Measurements from ENCODE around the gene PHF5A. TPM values are rescaled to one million over a fixed set of nuclear protein-coding genes. Genes with fewer than 3 reads are reported as not detected.

PHF5A gene
- total and polyA plus RNA-seq, 9 donors = 27.3 to 55.3 (median 36.8) TPM

DNA sequence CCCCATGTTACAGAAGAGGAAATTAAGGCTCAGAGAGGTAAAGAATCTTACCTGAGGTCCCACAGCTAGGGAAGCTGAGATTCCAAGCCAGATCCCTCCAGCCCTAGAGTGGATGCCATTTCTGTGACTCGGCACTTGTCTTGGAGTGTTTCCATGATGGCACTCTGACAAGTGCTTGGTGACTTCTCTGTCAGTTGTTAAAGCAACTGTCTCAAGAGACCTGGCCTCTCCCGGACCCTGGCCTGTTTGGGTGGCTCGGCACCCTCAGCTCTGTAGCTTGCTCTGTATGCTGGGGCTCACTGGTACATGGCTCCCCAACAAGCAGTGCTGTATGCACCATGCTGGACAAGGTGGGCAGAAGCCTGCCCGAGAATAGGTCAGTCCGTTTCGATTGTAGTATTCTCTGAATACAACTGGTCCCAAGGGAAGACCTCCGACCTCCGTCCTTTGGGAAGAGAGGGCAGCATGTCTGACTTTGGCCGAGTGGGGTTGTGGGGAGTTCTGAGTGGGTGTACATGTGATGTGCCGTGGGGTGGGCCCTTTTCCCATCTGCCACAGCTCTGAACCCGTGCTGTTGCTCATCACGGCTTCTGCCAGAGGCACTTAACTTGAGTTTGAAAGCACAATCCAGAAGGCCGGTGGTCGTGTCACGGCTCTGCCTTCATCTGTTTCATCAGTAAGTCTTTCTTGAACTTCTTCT lies 12.8 kb upstream of the PHF5A start:
- peak overlapping the region in 1 of 2 donors; percentile 38 for H3K27ac ChIP-seq
- peaks cover 5% of the 10 kb centered on the region for H3K4me1 ChIP-seq (ENCODE audit: insufficient read depth)
- TF ChIP-seq EP300 (IDR thresholded peaks at IDR 0.05) = no peak
- TF ChIP-seq, protein P1, sequence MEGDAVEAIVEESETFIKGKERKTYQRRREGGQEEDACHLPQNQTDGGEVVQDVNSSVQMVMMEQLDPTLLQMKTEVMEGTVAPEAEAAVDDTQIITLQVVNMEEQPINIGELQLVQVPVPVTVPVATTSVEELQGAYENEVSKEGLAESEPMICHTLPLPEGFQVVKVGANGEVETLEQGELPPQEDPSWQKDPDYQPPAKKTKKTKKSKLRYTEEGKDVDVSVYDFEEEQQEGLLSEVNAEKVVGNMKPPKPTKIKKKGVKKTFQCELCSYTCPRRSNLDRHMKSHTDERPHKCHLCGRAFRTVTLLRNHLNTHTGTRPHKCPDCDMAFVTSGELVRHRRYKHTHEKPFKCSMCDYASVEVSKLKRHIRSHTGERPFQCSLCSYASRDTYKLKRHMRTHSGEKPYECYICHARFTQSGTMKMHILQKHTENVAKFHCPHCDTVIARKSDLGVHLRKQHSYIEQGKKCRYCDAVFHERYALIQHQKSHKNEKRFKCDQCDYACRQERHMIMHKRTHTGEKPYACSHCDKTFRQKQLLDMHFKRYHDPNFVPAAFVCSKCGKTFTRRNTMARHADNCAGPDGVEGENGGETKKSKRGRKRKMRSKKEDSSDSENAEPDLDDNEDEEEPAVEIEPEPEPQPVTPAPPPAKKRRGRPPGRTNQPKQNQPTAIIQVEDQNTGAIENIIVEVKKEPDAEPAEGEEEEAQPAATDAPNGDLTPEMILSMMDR (IDR thresholded peaks at IDR 0.05) = no peak
- no peak for TF ChIP-seq POLR2A (IDR thresholded peaks at IDR 0.05)

DNA sequence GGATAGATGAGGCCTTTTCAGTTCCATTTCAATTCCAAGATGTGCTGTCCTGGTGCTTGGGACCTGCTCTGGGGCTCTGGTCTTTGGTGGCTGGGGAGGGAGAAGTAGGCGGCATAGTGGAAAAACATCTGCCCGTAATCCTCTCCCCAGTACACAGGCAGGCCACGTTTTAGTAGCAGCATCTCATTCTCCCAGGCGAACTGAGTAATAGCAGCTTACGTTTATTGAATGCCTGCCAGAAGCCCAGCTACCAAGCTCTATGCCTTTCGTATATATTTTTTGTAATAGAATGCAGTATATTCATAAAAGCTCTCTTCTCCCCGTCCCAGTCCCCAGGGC lies 11.9 kb upstream of the PHF5A start:
- no peaks in the 10 kb centered on the region for H3K27me3 ChIP-seq
- H3K4me3 ChIP-seq = no peak overlapping the region
- DNase-seq = no peak
- intact Hi-C loops (cut with DNase I) = no loop called here
- peaks cover 5% of the 10 kb centered on the region for H3K4me1 ChIP-seq (ENCODE audit: insufficient read depth)
- H3K27ac ChIP-seq = no peak overlapping the region
- WGBS, 3 donors = 67 to 71% (median 67%) methylated on average over 7 of the region's 7 CpGs
- H3K9me3 ChIP-seq = no peaks in the 10 kb centered on the region
- no peaks in the 10 kb centered on the region for H3K36me3 ChIP-seq
- TF ChIP-seq EP300 (IDR thresholded peaks at IDR 0.05) (no peak), POLR2A (IDR thresholded peaks at IDR 0.05) (no peak)
- TF ChIP-seq, protein P1 (IDR thresholded peaks at IDR 0.05) = no peak

More for the DNA sequence above, 12.8 kb upstream of the PHF5A start:
- Histone ChIP-seq H3K9me3 (no peaks in the 10 kb centered on the region), H3K27me3 (no peaks in the 10 kb centered on the region), H3K36me3 (no peaks in the 10 kb centered on the region), H3K4me3 (no peak overlapping the region)
- DNase-seq = peak in 1 of 5 donors; percentile 26
- WGBS, 3 donors = 74 to 83% (median 74%) methylated on average over 15 of the region's 15 CpGs
- intact Hi-C loops (cut with DNase I) = no loop called here

GRCh38 chr22:41479671-41480396 lies 11.3 kb upstream of the PHF5A start:
- Histone ChIP-seq H3K36me3 (no peaks in the 10 kb centered on the region), H3K4me1 (ENCODE audit: insufficient read depth) (peaks cover 6% of the 10 kb centered on the region), H3K9me3 (no peaks in the 10 kb centered on the region), H3K4me3 (no peak overlapping the region), H3K27ac (no peak overlapping the region), H3K27me3 (no peaks in the 10 kb centered on the region)
- TF ChIP-seq POLR2A (IDR thresholded peaks at IDR 0.05) (no peak), EP300 (IDR thresholded peaks at IDR 0.05) (no peak)
- TF ChIP-seq, protein P1 (IDR thresholded peaks at IDR 0.05) = no peak
- intact Hi-C loops (cut with DNase I) = no loop called here
- 76 to 82% (median 78%) methylated on average over 6 of the region's 6 CpGs for WGBS, 3 donors
- DNase-seq = no peak

DNA sequence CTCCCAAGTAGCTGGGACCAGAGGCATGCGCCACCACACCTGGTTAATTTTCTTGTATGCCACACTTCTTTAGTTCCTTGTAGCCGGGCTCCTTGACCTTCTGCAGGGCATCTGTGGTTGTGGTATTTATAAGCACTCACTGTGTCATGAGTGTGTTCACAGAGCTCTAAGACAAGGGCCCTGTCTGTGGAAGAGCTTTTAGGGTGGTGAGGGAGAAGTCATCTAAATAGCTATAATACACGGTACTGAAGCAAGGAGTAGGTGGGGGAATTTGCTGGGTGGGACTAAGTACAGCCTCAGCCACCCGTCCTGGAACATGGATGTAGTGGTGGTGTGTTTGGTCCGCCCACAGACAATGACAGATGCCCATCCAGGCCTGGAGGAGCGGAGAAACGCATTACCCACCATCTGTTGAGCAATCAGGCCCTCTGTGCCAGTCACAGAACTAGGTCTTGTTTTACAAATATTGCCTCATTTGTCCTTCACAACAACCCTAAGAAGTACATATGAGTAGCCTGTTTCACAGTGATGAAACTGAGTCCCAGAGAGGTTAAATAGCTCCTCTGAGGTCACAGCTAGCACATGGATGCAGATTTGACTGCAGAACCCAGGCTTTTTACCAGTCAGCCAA lies 10.5 kb upstream of the PHF5A start:
- WGBS, 3 donors = 80 to 83% (median 82%) methylated on average over 7 of the region's 7 CpGs
- Histone ChIP-seq H3K36me3 (no peaks in the 10 kb centered on the region), H3K4me1 (ENCODE audit: insufficient read depth) (peaks cover 7% of the 10 kb centered on the region), H3K9me3 (no peaks in the 10 kb centered on the region), H3K4me3 (no peak overlapping the region), H3K27ac (no peak overlapping the region), H3K27me3 (no peaks in the 10 kb centered on the region)
- no peak for TF ChIP-seq EP300 (IDR thresholded peaks at IDR 0.05)
- TF ChIP-seq, protein P1 (IDR thresholded peaks at IDR 0.05) = no peak
- no peak for TF ChIP-seq POLR2A (IDR thresholded peaks at IDR 0.05)
- intact Hi-C loops (cut with DNase I) = no loop called here
- DNase-seq = no peak

Data from ovary (tissue), 9 donors.